Endothelial cell of hepatic sinusoid (primary cell): ENCODE results near the gene RETSAT.
"Not testable (repeated sequence)": the region's sequence is repeated elsewhere in the genome, so short reads cannot be mapped to it uniquely, and the experiment has no call there.

ENCODE experiments used
- in situ Hi-C: cut with HindIII; loops from 2 replicates; pipeline ENCODE4 v1.10.0; 2017; ENCODE audit warnings: low sequenced_read_pairs

The RETSAT gene

DNA sequence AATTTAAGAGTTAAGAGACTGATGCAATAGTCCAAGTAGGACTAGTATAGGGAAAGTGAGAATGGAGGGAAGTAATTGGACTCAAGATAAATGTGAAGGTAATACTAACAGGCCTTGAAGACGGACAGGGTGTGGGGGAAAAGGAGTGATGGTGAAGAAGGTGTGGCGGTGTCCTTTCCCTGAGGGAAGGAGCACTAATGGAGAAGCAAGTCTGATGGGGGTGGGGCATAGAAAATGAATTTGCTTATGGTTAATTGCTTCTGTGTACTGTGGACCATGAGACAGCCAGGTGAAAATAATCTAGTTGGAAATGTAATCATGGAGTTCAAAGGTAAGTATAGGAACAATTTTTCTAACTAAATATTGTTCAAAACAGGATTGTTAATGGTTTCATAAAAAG, 19.4 kb downstream of the RETSAT start:
- in situ Hi-C loops: no loop called here

DNA sequence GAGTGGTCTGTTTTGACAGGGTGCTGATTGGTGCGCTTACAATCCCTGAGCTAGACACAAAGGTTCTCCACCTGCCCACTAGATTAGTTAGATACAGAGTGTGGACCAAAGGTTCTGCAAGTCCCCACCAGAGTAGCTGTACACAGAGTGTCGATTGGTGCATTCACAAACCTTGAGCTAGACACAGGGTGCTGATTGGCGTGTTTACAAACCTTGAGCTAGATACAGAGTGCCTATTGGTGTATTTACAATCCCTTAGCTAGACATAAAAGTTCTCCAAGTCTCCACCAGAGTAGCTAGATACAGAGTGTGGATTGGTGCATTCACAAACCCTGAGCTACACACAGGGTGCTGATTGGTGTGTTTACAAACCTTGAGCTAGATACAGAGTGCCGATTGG, 20.5 kb downstream of the RETSAT start:
- in situ Hi-C loops: not testable (repeated sequence)

DNA sequence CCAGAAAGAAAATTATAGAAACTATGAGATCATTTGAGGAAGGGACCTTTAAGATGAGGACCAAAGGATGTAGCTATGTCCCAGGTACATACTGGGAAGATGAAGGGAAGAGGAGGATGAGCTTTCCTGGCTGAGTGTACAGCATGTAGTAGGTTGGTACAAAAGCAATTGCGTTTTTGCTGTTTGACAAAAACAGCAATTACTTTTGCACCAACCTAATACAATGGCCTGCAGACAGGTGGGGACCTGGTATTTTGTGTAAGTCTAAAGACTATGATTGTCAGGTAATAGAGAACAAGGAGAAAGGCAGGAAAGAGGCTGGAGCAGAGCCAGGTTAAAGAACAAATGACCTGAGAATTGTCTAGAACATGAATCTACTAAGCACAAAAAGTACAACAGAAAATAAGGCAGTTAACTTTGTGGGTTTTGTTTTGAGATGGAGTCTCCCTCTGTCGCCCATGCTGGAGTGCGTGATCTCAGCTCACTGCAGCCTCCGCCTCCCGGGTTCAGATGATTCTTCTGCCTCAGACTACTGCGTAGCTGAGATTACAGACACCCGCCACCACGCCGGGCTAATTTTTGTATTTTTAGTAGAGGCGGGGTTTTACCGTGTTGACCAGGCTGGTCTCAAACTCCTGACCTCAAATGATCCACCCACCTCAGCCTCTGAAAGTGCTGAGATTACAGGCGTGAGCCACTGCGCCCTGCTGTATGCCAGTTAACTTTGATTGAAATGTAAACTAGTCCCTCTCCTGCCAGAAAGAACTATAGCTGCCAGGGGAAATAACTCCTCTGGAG, 23.3 kb downstream of the RETSAT start:
- in situ Hi-C loops: no loop called here

- in situ Hi-C loops: loop anchor here (5.0 kb wide), 1 partner anchor 83 kb away; the partner anchor contains the start of gene CAPG
These were observed 24.6 kb downstream of the RETSAT start for GRCh38 chr2:85329701-85330100.

- in situ Hi-C loops: loop anchor here (5.0 kb wide), 1 partner anchor 83 kb away; the partner anchor contains the start of gene CAPG
These were observed 25.1 kb downstream of the RETSAT start for GRCh38 chr2:85329181-85329651.

DNA sequence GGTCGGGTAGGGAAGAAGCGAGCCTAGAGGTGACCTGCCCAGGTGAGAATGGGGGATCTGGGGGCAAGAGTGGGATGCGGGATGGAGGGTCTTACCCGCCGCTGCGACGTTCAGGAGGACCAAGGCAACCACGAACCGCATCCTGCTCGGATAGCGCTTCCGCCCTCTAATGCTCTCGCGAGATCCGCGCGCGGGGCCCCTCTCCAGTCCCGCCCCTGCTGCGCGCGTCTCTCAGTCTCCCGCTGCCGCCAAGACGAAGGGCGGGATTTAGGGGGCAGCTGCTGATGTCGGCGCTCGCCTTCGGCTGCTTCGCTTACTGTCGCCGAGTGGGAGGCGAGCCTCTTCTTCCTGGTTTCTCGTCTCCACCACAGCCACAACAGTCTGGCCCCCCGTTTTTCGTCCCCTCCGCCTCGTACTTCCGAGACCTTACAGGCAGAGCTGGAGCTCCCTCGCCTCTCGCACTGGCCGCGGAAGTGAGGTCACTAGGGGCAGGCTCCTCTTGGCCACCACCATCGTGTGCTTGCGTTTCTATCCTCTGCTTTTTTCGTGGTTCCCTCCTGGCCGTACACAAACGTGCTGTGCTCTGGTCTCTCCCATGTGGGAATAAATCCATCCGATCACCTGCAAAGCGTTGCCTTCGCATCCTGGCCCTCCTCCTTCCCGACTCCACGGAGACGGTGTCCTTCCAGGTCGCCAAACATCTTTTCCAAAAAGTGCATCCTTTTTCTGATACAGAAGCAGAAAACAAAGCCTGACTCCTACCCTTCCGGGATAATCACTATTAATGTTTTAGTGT, 26.3 kb downstream of the RETSAT start, which contains the start of gene TGOLN2:
TSS of gene TGOLN2 (minus strand) at position 168 of the 796 bp plus-strand sequence. CDS start at position 141, 27 bp downstream.
- in situ Hi-C loops: loop anchor here (5.0 kb wide), 1 partner anchor 84 kb away; the partner anchor contains the start of gene CAPG

DNA sequence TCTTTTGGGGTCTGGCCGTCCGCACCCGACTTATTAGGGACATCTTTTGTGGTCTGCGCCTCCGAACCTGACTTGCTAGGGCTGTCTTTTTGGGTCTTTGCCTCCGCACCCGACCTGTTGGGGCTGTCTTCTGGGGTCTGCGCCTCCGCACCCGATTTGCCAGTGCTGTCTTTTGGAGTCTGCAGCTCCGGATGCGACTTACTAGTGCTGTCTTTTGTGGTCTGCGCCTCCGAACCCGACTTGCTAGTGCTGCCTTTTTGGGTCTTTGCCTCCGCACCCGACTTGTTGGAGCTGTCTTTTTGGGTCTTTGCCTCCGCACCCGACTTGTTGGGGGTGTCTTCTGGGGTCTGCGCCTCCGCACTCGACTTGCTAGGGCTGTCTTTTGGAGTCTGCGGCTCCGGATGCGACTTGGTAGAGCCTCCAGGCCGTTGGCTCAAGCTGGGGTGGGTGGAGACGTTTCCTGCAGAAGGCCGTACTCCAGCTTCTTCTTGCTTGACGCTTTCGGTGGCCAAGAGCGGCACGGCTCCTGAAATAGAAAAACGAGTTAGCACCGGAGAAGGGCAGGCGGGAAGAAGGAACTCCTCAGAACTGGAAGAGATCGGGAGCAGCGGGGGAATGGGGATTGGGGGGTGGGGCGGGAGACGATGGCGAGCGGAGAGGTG, 27.0 kb downstream of the RETSAT start:
- in situ Hi-C loops: loop anchor here (5.0 kb wide), 1 partner anchor 85 kb away; the partner anchor contains the start of gene CAPG

DNA sequence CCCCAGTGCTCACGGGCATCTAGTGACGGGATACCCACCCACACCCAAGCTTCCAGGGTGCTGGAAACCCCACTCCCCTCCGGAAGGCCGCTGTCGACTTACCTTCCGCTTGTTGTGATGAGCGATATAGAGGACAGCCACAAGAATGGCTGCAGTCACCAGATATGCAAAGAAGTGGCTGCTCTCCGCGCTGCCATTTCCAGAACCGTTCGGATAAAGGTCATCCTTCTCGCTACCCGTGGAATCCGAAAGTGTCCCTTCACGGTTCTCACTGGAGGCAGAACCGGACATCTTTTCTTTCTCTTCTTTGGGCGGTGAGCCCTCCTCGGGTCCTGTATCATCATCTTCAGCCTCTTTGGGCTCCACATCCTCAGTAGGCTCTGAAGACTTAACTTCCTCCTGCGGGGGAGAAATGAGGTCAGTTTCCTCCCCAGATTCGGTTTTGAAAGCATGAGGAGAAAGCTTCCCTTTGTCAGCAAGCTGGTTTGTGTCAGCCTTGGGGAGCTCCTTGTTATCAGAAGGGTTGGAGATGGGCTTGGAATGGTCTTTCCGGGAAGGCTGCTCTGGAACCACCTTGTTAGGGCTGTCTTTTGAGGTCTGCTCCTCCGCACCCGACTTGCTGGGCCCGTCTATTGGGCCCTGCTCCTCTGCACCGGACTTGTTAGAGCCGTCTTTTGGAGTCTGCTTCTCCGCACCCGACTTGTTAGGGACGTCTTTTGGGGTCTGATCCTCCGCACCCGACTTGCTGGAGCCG, 27.7 kb downstream of the RETSAT start:
- in situ Hi-C loops: loop anchor here (5.0 kb wide), 1 partner anchor 86 kb away; the partner anchor contains the start of gene CAPG

- in situ Hi-C loops: loop anchor here (5.0 kb wide), 1 partner anchor 87 kb away; the partner anchor contains the start of gene CAPG
These were observed 28.9 kb downstream of the RETSAT start for GRCh38 chr2:85325466-85325811.

GRCh38 chr2:85324639-85325465, 29.5 kb downstream of the RETSAT start:
- in situ Hi-C loops: loop anchor here (5.0 kb wide), 1 partner anchor 87 kb away; the partner anchor contains the start of gene CAPG

DNA sequence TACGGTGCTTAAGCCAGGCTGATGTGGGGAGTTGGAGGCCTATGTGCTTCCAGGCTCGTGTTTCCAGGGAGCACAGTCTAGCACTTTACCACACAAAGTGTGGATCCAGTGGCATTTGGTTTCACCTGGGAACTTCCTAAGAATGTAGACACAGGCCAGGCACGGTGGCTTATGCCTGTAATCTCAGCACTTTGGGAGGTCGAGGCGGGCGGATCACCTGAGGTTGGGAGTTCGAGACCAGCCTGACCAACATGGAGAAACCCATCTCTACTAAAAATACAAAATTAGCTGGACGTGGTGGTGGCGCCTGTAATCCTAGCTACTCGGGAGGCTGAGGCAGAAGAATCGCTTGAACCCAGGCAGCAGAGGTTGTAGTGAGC, 30.4 kb downstream of the RETSAT start:
- in situ Hi-C loops: not testable (repeated sequence)

DNA sequence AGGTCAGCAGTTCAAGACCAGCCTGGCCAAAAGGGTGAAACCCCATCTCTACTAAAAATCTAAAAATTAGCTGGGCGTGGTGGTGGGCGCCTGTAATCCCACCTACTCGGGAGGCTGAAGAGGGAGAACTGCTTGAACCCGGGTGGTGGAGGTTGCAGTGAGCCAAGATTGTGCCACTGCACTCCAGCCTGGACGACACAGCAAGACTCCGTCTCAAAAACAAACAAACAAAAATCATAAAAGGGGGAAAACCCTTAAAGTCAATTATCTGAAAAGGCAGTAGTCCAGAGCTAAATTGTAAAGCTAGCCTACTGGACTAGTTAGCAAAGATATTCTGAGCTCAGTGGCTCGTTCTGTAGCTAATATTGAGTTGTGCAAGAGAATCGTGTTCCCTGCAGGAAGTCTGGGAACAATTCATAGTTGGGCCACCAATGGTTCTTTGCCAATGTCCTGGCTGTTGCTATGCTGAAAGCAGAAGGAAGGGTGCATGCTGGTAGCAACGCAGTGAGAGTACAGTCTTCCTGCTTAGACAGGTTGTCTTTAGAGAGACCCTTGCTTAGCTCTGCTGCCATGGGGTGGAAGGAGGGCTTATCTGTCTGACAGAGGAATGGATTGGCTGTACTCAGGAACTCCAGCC, 30.9 kb downstream of the RETSAT start:
- in situ Hi-C loops: no loop called here

DNA sequence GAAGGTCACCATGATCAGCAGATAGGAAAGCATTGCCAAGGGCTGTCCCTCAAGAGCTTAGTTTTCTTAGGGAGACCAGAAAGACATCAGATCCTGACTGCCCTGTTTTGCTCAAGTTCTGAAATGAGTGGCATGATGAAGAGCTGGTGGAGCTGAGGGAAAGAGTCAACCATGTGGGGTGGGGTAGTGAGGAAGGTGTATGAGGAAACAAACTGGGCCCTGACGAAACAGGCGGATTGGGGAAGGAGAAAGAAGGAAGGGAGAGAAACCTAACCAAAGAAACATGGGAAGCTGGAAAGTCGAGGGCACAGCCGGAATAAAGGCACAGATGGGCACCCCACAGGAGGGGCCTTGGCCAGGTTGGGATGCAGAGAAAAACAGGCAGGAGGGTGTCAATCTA, 34.5 kb downstream of the RETSAT start:
- in situ Hi-C loops: no loop called here

DNA sequence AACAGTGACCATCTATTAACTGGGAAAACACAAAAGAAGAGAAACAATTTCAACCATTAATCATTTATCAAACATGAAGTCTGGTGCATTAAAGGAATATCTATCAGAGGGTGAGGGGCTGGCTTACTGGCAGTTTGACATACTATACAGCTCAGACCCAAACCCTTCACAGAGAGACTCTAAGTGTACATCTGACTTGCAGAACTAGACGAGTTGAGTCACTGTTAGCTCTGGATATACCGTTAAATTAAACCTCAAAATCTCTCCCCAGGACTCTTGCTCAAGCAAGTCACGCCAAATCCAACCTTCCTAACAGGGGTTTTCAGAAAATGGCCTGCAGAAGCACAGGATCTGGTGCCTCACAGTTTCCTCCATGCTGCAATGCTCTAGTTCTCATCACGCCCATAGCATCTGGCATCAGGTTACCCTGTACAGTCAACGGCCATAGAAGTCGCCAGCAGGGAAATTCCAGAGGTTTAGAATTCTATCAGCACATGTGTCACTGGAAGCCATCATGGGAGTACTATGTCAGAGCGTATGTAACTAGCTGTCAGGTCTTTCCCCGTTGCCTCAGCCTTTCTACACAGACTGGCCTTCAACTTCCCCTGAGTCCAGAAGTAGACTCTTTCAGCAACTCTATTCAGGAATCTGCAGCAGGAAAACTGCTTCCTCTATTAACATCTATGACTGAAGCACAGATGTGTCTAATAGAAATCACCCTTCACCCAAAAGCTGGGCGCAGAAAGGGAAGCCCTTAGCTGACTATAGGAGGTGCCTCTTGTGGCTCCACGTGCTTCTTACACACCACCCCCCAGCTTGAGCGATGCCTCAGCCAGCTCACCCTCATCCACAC, 35.9 kb downstream of the RETSAT start:
- in situ Hi-C loops: no loop called here

DNA sequence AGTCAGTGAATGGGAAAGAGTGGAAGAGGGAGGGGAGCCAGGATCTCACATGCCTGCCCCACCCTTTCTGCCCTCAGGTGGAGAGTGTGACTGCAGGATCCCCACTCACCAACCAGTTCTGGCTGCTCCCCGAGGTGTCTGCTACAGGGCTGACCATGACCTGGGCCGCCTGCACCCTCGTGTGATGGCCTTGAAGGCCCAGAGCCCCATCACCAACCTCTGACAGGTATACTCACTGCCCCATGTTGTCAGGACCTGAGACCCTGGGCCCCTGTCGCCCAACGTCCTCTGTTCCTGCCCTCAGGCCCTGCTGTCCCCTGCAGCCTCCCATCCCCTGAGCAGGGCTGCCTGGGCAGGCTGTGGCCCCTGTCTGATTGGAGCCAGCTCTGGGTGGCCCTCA, 38.4 kb downstream of the RETSAT start:
- in situ Hi-C loops: not testable (repeated sequence)

GRCh38 chr2:85314884-85315242, 39.5 kb downstream of the RETSAT start:
- in situ Hi-C loops: no loop called here

- in situ Hi-C loops: no loop called here
These were observed 41.9 kb downstream of the RETSAT start for GRCh38 chr2:85312404-85312803.

GRCh38 chr2:85310330-85310729, 44.0 kb downstream of the RETSAT start:
- in situ Hi-C loops: no loop called here
